ENCODE results near the gene HBP1. TPM values are rescaled to one million over a fixed set of nuclear protein-coding genes. Genes with fewer than 3 reads are reported as not detected.

The HBP1 gene
- total RNA-seq, 2 donors from 2014 or later: 30.3 to 48.8 TPM

- intact Hi-C loops (cut with DNase I): no loop called here
- no peak overlapping the region for H3K4me3 ChIP-seq
- DNase-seq: no peak
- no peak for ATAC-seq
- H3K4me1 ChIP-seq: no peaks in the 10 kb centered on the region
- TF ChIP-seq, protein P1, sequence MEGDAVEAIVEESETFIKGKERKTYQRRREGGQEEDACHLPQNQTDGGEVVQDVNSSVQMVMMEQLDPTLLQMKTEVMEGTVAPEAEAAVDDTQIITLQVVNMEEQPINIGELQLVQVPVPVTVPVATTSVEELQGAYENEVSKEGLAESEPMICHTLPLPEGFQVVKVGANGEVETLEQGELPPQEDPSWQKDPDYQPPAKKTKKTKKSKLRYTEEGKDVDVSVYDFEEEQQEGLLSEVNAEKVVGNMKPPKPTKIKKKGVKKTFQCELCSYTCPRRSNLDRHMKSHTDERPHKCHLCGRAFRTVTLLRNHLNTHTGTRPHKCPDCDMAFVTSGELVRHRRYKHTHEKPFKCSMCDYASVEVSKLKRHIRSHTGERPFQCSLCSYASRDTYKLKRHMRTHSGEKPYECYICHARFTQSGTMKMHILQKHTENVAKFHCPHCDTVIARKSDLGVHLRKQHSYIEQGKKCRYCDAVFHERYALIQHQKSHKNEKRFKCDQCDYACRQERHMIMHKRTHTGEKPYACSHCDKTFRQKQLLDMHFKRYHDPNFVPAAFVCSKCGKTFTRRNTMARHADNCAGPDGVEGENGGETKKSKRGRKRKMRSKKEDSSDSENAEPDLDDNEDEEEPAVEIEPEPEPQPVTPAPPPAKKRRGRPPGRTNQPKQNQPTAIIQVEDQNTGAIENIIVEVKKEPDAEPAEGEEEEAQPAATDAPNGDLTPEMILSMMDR (IDR thresholded peaks at IDR 0.05): no peak
- no peak for TF ChIP-seq POLR2A (IDR thresholded peaks at IDR 0.05)
- no peaks in the 10 kb centered on the region for H3K36me3 ChIP-seq (replicated peaks in 1 of 2; ENCODE audit: insufficient read depth in 1 of 2, low read depth in 2 of 2)
- H3K27ac ChIP-seq: no peak overlapping the region
- whole genome bisulfite sequencing, 2 donors: 72 to 79% methylated on average over 5 of the region's 5 CpGs
- no peaks in the 10 kb centered on the region for H3K27me3 ChIP-seq
- H3K9me3 ChIP-seq: no peaks in the 10 kb centered on the region
Observed at GRCh38 chr7:107125475-107125874, 43.3 kb upstream of the HBP1 start.

- no peaks in the 10 kb centered on the region for H3K36me3 ChIP-seq (replicated peaks in 1 of 2; ENCODE audit: insufficient read depth in 1 of 2, low read depth in 2 of 2)
- H3K27ac ChIP-seq: no peak overlapping the region
- ATAC-seq (no peak), DNase-seq (no peak)
- no peaks in the 10 kb centered on the region for H3K9me3 ChIP-seq
- no peak overlapping the region for H3K4me3 ChIP-seq
- H3K27me3 ChIP-seq: no peaks in the 10 kb centered on the region
- intact Hi-C loops (cut with DNase I): no loop called here
- WGBS, 2 donors: 80 to 91% methylated on average over 2 of the region's 2 CpGs
- TF ChIP-seq, protein P1 (IDR thresholded peaks at IDR 0.05): no peak
- TF ChIP-seq POLR2A (IDR thresholded peaks at IDR 0.05): no peak
- no peaks in the 10 kb centered on the region for H3K4me1 ChIP-seq
Observed at GRCh38 chr7:107128217-107128616, 40.6 kb upstream of the HBP1 start.

DNA sequence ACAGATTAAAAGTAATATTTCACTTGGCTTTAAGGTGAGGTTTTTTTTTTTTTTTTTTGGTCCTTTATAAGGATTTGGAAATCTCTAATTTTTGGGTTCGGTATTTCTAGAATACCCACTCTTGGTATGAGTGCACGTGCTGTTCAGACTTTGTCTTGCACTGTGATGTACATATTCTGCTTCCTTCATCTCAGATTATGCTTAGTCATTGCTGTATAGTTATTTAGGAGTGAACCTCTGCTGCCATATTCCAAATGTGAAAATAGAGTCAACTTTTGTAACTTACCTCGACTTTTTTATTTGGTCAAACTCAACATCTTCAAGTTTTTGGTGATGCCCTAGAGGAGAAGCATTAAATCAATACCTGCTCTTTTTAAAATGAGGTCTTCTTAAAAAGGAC is 40.1 kb upstream of the HBP1 start:
- H3K27ac ChIP-seq: no peak overlapping the region
- no peak for TF ChIP-seq POLR2A (IDR thresholded peaks at IDR 0.05)
- TF ChIP-seq, protein P1 (IDR thresholded peaks at IDR 0.05): no peak
- H3K9me3 ChIP-seq: no peaks in the 10 kb centered on the region
- H3K27me3 ChIP-seq: no peaks in the 10 kb centered on the region
- DNase-seq: no peak
- no peaks in the 10 kb centered on the region for H3K36me3 ChIP-seq (replicated peaks in 1 of 2; ENCODE audit: insufficient read depth in 1 of 2, low read depth in 2 of 2)
- H3K4me3 ChIP-seq: no peak overlapping the region
- H3K4me1 ChIP-seq: no peaks in the 10 kb centered on the region
- no peak for ATAC-seq
- intact Hi-C loops (cut with DNase I): no loop called here
- 75 to 76% methylated on average over 3 of the region's 3 CpGs for WGBS, 2 donors

DNA sequence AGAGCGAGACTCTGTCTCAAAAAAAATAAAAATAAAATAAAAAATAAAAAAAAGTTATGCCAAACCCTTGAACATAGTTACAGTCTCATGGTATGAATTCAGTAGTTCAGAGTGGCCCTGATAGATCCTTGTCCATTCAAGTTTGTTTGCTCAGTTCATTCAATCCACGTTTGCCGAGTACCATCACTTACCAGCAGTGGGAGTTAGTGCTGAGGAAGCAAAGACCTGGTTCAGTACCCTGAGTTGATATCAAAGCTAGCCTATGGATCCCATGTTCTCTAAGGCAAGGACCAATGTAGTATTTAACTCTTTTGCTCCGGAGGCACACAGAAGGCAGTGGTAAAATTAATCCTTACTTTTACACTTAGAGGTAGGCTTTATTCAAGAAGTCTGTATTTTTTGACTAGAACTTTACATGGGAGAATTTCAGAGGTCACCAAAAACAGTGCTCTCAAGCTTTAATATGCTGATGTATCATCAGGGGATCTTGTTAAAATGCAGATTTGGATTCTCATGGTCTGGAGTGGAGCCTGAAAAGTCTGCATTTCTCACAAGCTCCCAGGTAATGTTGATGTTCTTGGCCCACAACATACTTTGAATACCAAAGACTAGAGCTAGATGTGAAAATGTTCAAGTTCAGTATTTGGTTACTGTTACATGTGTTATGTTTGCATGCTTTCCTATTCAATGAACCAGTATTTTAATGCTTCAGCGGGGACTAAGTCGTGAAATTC is 38.1 kb upstream of the HBP1 start:
- Histone ChIP-seq H3K27me3 (no peaks in the 10 kb centered on the region), H3K4me1 (no peaks in the 10 kb centered on the region), H3K36me3 (replicated peaks in 1 of 2; ENCODE audit: insufficient read depth in 1 of 2, low read depth in 2 of 2) (no peaks in the 10 kb centered on the region), H3K27ac (no peak overlapping the region), H3K9me3 (no peaks in the 10 kb centered on the region), H3K4me3 (no peak overlapping the region)
- ATAC-seq (no peak), DNase-seq (no peak)
- intact Hi-C loops (cut with DNase I): no loop called here
- TF ChIP-seq POLR2A (IDR thresholded peaks at IDR 0.05): no peak
- TF ChIP-seq, protein P1 (IDR thresholded peaks at IDR 0.05): no peak
- 55 to 62% methylated on average over 6 of the region's 6 CpGs for WGBS, 2 donors

DNA sequence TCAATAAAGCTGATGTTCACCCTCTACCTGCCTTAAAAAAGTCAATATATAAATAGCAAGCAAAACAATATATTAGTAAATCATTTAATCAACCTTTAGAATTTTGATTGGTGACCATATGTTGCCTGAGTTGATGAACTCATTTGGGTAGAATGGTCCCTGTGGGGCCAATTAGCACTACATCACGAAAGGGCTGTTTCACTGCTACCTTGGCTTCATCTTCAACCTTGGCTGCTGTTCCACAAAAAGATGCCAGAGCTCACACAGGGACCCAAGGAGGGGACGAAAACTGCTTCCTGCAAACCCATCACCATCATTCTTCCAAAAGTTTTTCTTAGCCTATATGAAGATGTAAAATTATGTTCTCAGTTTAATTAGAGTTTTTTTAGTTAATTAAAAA is 35.4 kb upstream of the HBP1 start:
- ATAC-seq (no peak), DNase-seq (no peak)
- 62 to 66% methylated on average over 2 of the region's 2 CpGs for WGBS, 2 donors
- Histone ChIP-seq H3K27ac (no peak overlapping the region), H3K27me3 (no peaks in the 10 kb centered on the region), H3K4me3 (no peak overlapping the region), H3K9me3 (no peaks in the 10 kb centered on the region), H3K4me1 (no peaks in the 10 kb centered on the region), H3K36me3 (replicated peaks in 1 of 2; ENCODE audit: insufficient read depth in 1 of 2, low read depth in 2 of 2) (no peaks in the 10 kb centered on the region)
- intact Hi-C loops (cut with DNase I): no loop called here
- TF ChIP-seq, protein P1 (IDR thresholded peaks at IDR 0.05): no peak
- TF ChIP-seq POLR2A (IDR thresholded peaks at IDR 0.05): no peak

Measured in body of pancreas (tissue), 4 donors.